Fibroblast of villous mesenchyme (primary cell): ENCODE measurements around the gene MYH14. TPM values are rescaled to one million over a fixed set of nuclear protein-coding genes. Genes with fewer than 3 reads are reported as not detected.

Experiments
- DNase-seq: peaks from one replicate; pipeline ENCODE4 v3.0.0-alpha.2; 2010; ENCODE audit warnings: low read depth
- H3K4me3 ChIP-seq: 2 replicates; pipeline ENCODE4 v1.5.1; 2011; ENCODE audit warnings: low read depth, mild to moderate bottlenecking, low read length
- total RNA-seq: library from RNA; depleted of rRNA; stranded (reverse); fragments of >200 nt; gene quantifications from 2 replicates; pipeline ENCODE4 v1.2.3, GENCODE V29; 2012
- TF ChIP-seq, protein P1 (sequence below): IDR thresholded peaks from 2 replicates; pipeline ENCODE4 v1.5.1; 2012; ENCODE audit warnings: low read depth, mild to moderate bottlenecking, low read length; ENCODE audit not compliant: insufficient read depth

MYH14 gene
- total RNA-seq, 1 donor: not detected

DNA sequence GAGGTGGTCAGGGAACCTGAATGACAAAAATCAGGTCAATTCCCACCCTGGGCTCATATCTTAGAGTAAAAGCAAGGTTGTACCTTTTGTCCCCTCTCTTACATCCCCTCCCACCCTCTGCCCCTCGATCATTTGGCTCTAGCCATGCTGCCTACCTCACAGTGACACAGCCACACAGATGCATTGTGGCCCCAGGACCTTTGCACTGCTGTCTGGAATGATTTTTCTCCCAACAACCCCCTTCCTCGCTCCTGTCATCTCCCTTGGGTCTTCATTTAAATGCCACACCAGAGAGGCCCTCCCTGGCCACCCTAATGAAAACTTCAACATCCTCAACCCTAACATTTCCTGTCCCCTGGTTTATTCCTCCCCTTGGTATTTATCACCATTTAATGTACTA lies 4.3 kb downstream of the MYH14 start:
- no peak overlapping the region for H3K4me3 ChIP-seq
- no peak for DNase-seq
- TF ChIP-seq, protein P1, sequence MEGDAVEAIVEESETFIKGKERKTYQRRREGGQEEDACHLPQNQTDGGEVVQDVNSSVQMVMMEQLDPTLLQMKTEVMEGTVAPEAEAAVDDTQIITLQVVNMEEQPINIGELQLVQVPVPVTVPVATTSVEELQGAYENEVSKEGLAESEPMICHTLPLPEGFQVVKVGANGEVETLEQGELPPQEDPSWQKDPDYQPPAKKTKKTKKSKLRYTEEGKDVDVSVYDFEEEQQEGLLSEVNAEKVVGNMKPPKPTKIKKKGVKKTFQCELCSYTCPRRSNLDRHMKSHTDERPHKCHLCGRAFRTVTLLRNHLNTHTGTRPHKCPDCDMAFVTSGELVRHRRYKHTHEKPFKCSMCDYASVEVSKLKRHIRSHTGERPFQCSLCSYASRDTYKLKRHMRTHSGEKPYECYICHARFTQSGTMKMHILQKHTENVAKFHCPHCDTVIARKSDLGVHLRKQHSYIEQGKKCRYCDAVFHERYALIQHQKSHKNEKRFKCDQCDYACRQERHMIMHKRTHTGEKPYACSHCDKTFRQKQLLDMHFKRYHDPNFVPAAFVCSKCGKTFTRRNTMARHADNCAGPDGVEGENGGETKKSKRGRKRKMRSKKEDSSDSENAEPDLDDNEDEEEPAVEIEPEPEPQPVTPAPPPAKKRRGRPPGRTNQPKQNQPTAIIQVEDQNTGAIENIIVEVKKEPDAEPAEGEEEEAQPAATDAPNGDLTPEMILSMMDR: no peak

DNA sequence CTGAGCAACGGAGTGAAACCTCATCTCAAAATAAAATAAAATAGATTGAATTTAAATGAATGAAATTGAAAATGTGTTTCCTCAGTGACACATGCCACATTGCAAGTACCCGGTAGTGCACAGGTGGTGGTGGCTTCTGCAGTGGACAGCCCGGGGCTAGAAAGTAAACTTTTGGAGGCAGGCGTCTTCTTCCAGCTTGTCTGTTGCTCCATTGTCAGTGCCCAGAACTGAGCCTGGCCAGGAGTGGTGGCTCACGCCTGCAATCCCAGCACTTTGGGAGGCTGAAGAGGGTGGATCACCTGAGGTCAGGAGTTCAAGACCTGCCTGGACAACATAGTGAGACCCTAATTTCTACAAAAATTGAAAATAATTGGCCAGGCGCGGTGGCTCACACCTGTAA lies 5.7 kb downstream of the MYH14 start:
- TF ChIP-seq, protein P1: no peak
- no peak for DNase-seq
- H3K4me3 ChIP-seq: no peak overlapping the region

DNA sequence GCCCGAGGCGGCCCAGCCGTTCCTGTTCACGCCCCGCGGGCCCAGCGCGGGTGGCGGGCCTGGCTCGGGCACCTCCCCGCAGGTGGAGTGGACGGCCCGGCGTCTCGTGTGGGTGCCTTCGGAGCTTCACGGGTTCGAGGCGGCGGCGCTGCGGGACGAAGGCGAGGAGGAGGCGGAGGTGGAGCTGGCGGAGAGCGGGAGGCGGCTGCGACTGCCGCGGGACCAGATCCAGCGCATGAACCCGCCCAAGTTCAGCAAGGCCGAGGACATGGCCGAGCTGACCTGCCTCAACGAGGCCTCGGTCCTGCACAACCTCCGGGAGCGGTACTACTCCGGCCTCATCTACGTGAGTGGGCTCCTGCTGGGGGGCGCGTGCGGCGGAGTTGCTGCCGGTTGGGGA lies 7.0 kb downstream of the MYH14 start:
- no peak for DNase-seq
- no peak overlapping the region for H3K4me3 ChIP-seq
- TF ChIP-seq, protein P1: no peak

DNA sequence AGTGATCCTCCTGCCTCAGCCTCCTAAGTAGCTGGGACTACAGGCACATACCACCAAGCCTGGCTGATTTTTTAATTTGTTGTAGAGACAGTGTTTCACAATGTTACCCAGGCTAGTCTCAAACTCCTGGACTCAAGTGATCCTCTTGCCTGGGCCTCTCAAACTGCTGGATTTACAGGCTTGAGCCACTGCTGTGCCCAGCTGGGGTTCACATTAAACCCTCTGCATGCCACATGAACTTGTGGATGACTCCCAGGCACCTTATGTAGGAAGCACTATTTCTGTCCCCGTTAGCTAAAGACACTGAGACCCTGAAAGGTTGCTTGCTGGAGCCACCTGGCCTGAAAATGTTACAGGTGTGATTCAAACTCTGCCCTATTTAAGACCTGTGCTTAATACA lies 10.5 kb downstream of the MYH14 start:
- TF ChIP-seq, protein P1: no peak
- no peak overlapping the region for H3K4me3 ChIP-seq
- DNase-seq: no peak

DNA sequence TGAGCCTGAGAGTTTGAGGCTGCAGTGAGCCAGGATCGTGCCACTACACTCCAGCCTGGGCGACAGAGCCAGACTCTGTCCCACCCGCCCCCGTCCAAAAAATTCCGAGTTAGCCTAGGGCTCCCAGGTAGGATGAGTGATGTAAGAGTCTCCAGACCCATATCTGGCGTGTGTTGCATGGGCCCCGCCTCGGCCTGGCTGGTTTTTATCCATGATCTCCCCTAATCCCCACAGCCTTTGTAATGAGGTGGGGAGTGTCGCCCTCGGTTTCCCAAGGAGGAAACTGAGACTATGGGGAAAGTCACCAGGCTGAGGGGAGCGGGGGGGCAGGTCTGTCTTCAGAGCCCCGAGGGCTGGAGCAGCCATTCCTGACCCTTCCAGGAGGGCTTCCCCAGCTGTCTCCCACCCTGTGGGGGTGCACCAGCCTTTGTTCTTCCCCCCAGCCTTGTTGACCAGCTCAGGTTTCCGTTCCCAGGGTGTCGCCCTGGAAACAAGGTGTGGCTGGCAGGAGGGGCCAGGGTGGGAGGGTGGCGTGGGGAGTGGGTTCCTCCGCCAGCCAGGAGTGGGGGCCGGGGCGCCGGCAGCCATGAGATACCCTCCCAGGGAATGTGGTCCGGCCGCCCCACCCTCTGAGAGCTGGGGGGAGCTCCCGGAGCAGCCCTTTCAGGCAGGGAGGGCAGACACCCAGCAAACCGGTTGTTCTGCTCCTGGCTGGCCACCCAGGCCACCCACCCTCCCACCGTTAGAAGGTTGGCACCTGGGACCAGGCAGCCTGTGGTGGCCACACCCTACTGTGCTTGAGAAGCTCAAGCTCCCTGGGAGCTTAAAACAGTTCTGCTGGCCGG lies 11.5 kb downstream of the MYH14 start:
- TF ChIP-seq, protein P1: no peak
- DNase-seq: no peak
- H3K4me3 ChIP-seq: no peak overlapping the region

DNA sequence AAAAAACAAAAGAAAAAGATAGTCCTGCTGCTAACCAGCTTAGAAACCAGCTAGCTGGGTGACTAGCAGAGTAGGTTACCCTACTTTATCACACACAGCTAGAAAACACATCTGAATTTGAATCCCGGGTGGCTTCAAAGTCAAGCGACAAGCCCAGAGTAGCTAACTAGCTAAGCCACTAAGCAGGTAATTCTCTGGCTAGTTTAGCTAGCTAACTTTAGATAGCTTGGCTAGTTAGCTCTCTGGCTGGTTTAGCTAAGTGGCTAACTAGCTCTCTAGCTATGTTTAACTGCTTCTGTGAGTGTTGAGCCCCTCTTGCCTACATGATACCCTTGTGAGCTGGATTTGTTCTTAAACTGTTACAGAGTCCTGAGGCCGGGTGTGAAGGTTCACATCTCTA lies 12.4 kb downstream of the MYH14 start:
- TF ChIP-seq, protein P1: no peak
- no peak overlapping the region for H3K4me3 ChIP-seq
- no peak for DNase-seq

DNA sequence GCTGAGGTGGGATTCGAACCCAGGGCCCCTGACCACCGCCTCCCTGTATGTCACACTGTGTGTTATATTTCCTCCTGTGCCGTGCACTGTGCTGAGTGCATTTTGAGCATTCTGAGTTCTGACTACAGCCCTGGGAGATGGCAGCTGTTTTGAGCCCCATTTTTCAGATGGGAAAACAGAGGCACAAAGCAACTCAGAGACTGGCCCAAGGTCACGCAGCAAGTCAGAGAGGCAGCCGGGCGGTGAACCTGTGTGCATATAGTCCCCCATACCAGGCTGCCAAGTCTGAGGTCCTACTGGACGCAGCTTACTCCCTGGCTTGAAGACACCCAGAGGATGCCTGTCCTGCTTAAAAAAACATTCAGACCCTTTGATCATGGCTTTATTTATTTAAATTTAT lies 17.7 kb downstream of the MYH14 start:
- TF ChIP-seq, protein P1: no peak
- no peak overlapping the region for H3K4me3 ChIP-seq

More for the DNA sequence above, 17.7 kb downstream of the MYH14 start:
- no peak for DNase-seq
